HEK293 (cell line): Measurements from ENCODE around the gene MAPT.
"Not testable (repeated sequence)": the region's sequence is repeated elsewhere in the genome, so short reads cannot be mapped to it uniquely, and the experiment has no call there.

ENCODE experiments used
- CTCF ChIA-PET: fragments of 350-600 bp; formaldehyde crosslinking; extraction: SDS; loops from one replicate; lab custom pipeline; 2021; ENCODE audit warnings: antibody characterized with exemption; lab: Yijun Ruan, JAX
- POLR2A ChIA-PET: fragments of 300-600 bp; formaldehyde crosslinking; extraction: SDS; loops from one replicate; lab custom pipeline; 2020; ENCODE audit warnings: antibody characterized with exemption, inconsistent platforms; lab: Yijun Ruan, JAX
- H3K27ac ChIP-seq: fragments of 200-500 bp; sonication (Bioruptor generic); 2 replicates; pipeline ENCODE4 v1.5.1; 2014; ENCODE audit warnings: low read depth, low read length, control low read depth, inconsistent platforms; ENCODE audit errors: extremely low read depth
- H3K36me3 ChIP-seq, 2 experiments: fragments of 200-500 bp in 1 of 2; sonication (Bioruptor generic) in 1 of 2; 1 replicate in 1 of 2; 2 replicates in 1 of 2; pipeline ENCODE4 v1.5.1; 2014 to 2017; ENCODE audit warnings: inconsistent platforms in 2 of 2, low read length in 2 of 2; ENCODE audit not compliant: control insufficient read depth in 2 of 2, insufficient read depth in 1 of 2
- H3K4me1 ChIP-seq: fragments of 200-500 bp; sonication (Bioruptor generic); 2 replicates; pipeline ENCODE4 v1.5.1; 2014; ENCODE audit warnings: mild to moderate bottlenecking, low read length, inconsistent platforms; ENCODE audit not compliant: control insufficient read depth, insufficient read depth
- H3K4me3 ChIP-seq: 2 replicates; pipeline ENCODE4 v1.5.1; 2011; ENCODE audit warnings: low read depth, mild to moderate bottlenecking, control low read depth, low read length, moderate library complexity
- H3K9me3 ChIP-seq: fragments of 200-500 bp; sonication (Bioruptor generic); 2 replicates; pipeline ENCODE4 v1.5.1; 2014; ENCODE audit warnings: low read depth, low read length, inconsistent platforms; ENCODE audit not compliant: control insufficient read depth, insufficient read depth
- HOXD13 ChIP-seq: sonication (generic); formaldehyde crosslinking; IDR thresholded peaks from 2 replicates; pipeline ENCODE4 v1.8.0; 2022; ENCODE audit warnings: missing genetic modification reagents, borderline replicate concordance
- KLF16 ChIP-seq: fragments of 450-650 bp; formaldehyde crosslinking; IDR thresholded peaks from 2 replicates; pipeline ENCODE4 v1.5.1; 2017; ENCODE audit warnings: missing biosample characterization, missing genetic modification characterization
- OSR2 ChIP-seq: fragments of 450-650 bp; formaldehyde crosslinking; IDR thresholded peaks from 2 replicates; pipeline ENCODE4 v1.5.1; 2016; ENCODE audit warnings: missing biosample characterization, missing genetic modification characterization
- SCRT1 ChIP-seq: fragments of 450-650 bp; formaldehyde crosslinking; IDR thresholded peaks from 2 replicates; pipeline ENCODE4 v1.5.1; 2016; ENCODE audit warnings: missing biosample characterization, missing genetic modification characterization, borderline replicate concordance
- ZBTB17 ChIP-seq: fragments of 450-650 bp; formaldehyde crosslinking; IDR thresholded peaks from 2 replicates; pipeline ENCODE4 v1.5.1; 2016; ENCODE audit warnings: missing biosample characterization, missing genetic modification characterization
- ZFP37 ChIP-seq: fragments of 450-650 bp; formaldehyde crosslinking; IDR thresholded peaks from 2 replicates; pipeline ENCODE4 v1.5.1; 2016; ENCODE audit warnings: missing biosample characterization, missing genetic modification characterization
- ZNF121 ChIP-seq: fragments of 450-650 bp; formaldehyde crosslinking; IDR thresholded peaks from 2 replicates; pipeline ENCODE4 v1.5.1; 2016; ENCODE audit warnings: missing biosample characterization, missing genetic modification characterization
- ZNF350 ChIP-seq: fragments of 450-650 bp; formaldehyde crosslinking; IDR thresholded peaks from 2 replicates; pipeline ENCODE4 v1.5.0; 2017; ENCODE audit warnings: missing biosample characterization, mild to moderate bottlenecking, missing genetic modification characterization
- ZNF366 ChIP-seq: fragments of 450-650 bp; formaldehyde crosslinking; conservative IDR thresholded peaks from 2 replicates; pipeline ENCODE4 v1.5.1; 2016; ENCODE audit warnings: missing biosample characterization, missing genetic modification characterization
- ZNF48 ChIP-seq: fragments of 450-650 bp; formaldehyde crosslinking; IDR thresholded peaks from 2 replicates; pipeline ENCODE4 v1.5.1; 2016; ENCODE audit warnings: missing biosample characterization, missing genetic modification characterization
- ZNF600 ChIP-seq: fragments of 450-650 bp; formaldehyde crosslinking; IDR thresholded peaks from 2 replicates; pipeline ENCODE4 v1.5.1; 2016; ENCODE audit warnings: missing biosample characterization, missing genetic modification characterization
- ZNF654 ChIP-seq: fragments of 450-650 bp; formaldehyde crosslinking; IDR thresholded peaks from 2 replicates; pipeline ENCODE4 v1.5.1; 2016; ENCODE audit warnings: low read depth, missing biosample characterization, missing genetic modification characterization
- ZNF768 ChIP-seq: fragments of 450-650 bp; formaldehyde crosslinking; IDR thresholded peaks from 2 replicates; pipeline ENCODE4 v1.5.1; 2018; ENCODE audit warnings: missing biosample characterization, mild to moderate bottlenecking, missing genetic modification characterization
- TF ChIP-seq, protein P1 (sequence below): fragments of 450-650 bp; formaldehyde crosslinking; IDR thresholded peaks from 2 replicates; pipeline ENCODE4 v1.5.1; 2016; ENCODE audit warnings: missing biosample characterization, missing genetic modification characterization
- TF ChIP-seq, protein P2 (sequence below): fragments of 450-650 bp; formaldehyde crosslinking; IDR thresholded peaks from 2 replicates; pipeline ENCODE4 v1.5.1; 2016; ENCODE audit warnings: missing biosample characterization, missing genetic modification characterization, low read depth
- TF ChIP-seq, protein P3 (sequence below): fragments of 450-650 bp; formaldehyde crosslinking; IDR thresholded peaks from 2 replicates; pipeline ENCODE4 v1.5.0; 2017; ENCODE audit warnings: missing biosample characterization, missing genetic modification characterization, borderline replicate concordance
- TF ChIP-seq, protein P4 (sequence below): fragments of 450-650 bp; formaldehyde crosslinking; IDR thresholded peaks from 2 replicates; pipeline ENCODE4 v1.5.1; 2017; ENCODE audit warnings: missing biosample characterization, missing genetic modification characterization

MAPT gene

DNA sequence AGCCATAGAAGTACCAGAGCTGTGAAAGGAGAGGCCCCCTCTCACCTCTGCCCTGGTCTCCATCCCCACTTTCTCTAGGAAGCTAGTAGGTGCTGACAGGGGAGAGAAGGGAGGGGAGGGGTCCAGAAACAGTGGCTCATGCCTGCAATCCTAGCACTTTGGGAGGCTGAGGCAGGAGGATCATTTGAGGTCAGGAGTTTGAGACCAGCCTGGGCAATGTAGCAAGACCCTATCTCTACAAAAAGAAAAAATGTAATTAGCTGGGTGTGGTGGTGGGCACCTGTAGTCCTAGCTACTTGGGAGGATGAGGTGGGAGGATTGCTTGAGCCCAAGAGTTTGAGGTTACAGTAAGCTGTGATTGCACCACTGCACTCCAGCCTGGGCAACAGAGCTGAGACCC lies 42.8 kb downstream of the MAPT start:
- H3K4me3 ChIP-seq, H3K27ac ChIP-seq, H3K36me3 ChIP-seq, POLR2A ChIA-PET, H3K9me3 ChIP-seq: not testable (repeated sequence)
- H3K4me1 ChIP-seq = peaks cover 15% of the 10 kb centered on the region
- TF ChIP-seq ZNF121 (tag by site-specific recombination) = peak; percentile 88
- CTCF ChIA-PET = interaction anchor here (0.6 to 13.2 kb wide), 3 partner anchors 12 to 1799 kb away, joined by 3 to 92 read pairs (median 6); no protein-coding TSS in a partner anchor

DNA sequence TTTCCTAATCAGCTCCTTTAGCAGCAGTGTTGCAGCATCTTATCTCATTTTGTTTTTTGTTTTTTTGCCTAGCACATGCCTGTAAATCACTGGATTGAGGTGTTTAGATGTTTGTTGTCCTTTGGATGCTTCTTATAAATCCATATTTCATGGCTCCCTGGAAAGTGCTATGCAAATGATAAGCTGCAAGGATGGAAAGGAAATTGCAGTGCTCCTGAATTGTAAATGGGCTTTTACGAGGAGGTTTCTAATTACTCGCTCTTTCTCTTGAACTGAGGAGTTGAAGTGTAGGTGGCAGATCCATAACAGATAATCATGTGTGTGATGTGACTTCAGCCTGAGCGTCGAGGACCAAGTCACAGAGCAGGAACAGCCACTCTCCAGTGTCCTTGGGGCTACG lies 45.0 kb downstream of the MAPT start:
- H3K27ac ChIP-seq = no peak overlapping the region
- H3K4me1 ChIP-seq = peaks cover 15% of the 10 kb centered on the region
- H3K9me3 ChIP-seq = no peaks in the 10 kb centered on the region
- H3K36me3 ChIP-seq = no peaks in the 10 kb centered on the region
- POLR2A ChIA-PET = no interaction called here
- TF ChIP-seq OSR2 (peak; percentile 54), ZNF654 (no peak), ZNF48 (tag by site-specific recombination) (no peak), ZFP37 (no peak), ZBTB17 (peak; percentile 59), ZNF600 (tag by site-specific recombination) (peak; percentile 85), SCRT1 (tag by site-specific recombination) (no peak)
- no peak overlapping the region for H3K4me3 ChIP-seq
- CTCF ChIA-PET = interaction anchor here (1.1 to 13.2 kb wide), 3 partner anchors 9 to 555 kb away, joined by 4 to 92 read pairs (median 4); no protein-coding TSS in a partner anchor

DNA sequence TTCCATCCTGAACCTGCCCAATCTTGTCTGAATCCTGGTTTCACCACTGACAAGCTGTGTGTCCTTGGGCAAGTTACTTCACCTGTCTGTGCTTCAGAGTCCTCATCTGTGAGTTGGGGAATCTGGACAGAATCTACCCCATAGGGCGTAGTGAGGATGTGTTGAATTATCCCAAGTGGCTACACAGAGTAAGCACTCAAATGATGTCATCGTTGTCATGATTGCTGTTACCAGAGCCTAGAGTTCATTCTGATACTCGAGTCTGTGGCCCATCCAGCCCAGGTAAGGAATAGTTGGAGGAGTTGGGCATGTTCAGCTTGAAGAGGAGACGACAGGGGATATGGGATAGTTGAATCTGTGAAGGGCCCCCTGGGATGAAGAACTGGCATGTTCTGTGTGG lies 45.9 kb downstream of the MAPT start:
- Histone ChIP-seq H3K27ac (no peak overlapping the region), H3K36me3 (no peaks in the 10 kb centered on the region), H3K9me3 (no peaks in the 10 kb centered on the region), H3K4me1 (peaks cover 15% of the 10 kb centered on the region), H3K4me3 (no peak overlapping the region)
- CTCF ChIA-PET = interaction anchor here (1.1 to 13.2 kb wide), 3 partner anchors 9 to 556 kb away, joined by 4 to 92 read pairs (median 4); partner anchors contain the start of gene MAPT
- TF ChIP-seq, protein P1, sequence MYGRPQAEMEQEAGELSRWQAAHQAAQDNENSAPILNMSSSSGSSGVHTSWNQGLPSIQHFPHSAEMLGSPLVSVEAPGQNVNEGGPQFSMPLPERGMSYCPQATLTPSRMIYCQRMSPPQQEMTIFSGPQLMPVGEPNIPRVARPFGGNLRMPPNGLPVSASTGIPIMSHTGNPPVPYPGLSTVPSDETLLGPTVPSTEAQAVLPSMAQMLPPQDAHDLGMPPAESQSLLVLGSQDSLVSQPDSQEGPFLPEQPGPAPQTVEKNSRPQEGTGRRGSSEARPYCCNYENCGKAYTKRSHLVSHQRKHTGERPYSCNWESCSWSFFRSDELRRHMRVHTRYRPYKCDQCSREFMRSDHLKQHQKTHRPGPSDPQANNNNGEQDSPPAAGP = no peak
- TF ChIP-seq, protein P2, sequence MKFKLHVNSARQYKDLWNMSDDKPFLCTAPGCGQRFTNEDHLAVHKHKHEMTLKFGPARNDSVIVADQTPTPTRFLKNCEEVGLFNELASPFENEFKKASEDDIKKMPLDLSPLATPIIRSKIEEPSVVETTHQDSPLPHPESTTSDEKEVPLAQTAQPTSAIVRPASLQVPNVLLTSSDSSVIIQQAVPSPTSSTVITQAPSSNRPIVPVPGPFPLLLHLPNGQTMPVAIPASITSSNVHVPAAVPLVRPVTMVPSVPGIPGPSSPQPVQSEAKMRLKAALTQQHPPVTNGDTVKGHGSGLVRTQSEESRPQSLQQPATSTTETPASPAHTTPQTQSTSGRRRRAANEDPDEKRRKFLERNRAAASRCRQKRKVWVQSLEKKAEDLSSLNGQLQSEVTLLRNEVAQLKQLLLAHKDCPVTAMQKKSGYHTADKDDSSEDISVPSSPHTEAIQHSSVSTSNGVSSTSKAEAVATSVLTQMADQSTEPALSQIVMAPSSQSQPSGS = peak; percentile 87
- TF ChIP-seq ZNF768 (tag by site-specific recombination) = 0 out of 2 replicates have a peak, but pooled peaks have one; percentile 28
- POLR2A ChIA-PET = no interaction called here

DNA sequence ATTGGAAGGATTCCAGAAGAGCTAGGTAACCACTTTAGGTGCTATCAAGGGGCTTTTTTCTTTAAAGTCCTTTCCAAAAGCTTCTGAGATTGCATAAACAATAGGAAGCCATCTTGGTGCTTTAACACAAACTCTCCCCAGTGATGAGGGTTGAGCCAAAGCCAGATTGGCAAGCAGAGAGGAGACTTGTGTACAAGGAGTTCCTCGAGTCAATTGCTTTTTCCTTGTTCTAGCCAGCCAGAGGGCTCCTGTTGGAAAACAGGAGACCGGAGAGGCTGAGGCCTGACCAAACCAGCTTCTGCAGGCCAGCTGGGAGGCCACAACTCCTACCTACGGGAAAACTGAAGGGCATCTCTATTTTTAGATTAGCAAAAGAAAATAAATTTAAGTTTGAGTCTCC lies 46.5 kb downstream of the MAPT start:
- H3K36me3 ChIP-seq = no peaks in the 10 kb centered on the region
- ChIA-PET CTCF (interaction anchor here (1.4 to 13.2 kb wide), 2 partner anchors 8 to 47 kb away, joined by 4 to 92 read pairs; partner anchors contain the start of gene MAPT), POLR2A (no interaction called here)
- H3K27ac ChIP-seq = no peak overlapping the region
- peaks cover 15% of the 10 kb centered on the region for H3K4me1 ChIP-seq
- H3K4me3 ChIP-seq = no peak overlapping the region
- 0 out of 2 replicates have a peak, but pooled peaks have one; percentile 14 for TF ChIP-seq ZBTB17
- no peak for TF ChIP-seq ZNF350
- H3K9me3 ChIP-seq = no peaks in the 10 kb centered on the region

DNA sequence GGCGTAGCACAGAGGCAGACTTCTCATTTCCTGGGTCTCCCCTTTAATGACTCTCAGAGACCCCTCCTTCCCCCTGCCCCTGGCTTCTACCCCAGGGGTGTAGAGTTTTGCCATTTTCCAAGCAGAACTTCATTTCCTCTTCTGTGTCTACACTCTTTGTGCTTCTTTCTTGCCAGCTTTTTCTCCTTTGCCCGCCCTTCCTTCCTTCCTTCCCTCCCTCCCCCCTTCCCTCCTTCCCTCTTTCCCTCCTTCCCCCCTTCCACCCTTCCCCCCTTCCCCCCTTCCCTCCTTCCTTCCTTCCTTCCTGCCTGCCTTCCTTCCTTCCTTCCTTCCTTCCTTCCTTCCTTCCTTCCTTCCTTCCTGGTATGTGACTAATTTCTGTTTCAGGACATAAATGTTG lies 47.0 kb downstream of the MAPT start:
- ChIA-PET CTCF (no interaction called here), POLR2A (no interaction called here)
- no peaks in the 10 kb centered on the region for H3K9me3 ChIP-seq
- TF ChIP-seq KLF16 (tag by site-specific recombination) (no peak), ZNF366 (tag by site-specific recombination) (peak; percentile 64), HOXD13 (CRISPR knock-in tag) (no peak)
- TF ChIP-seq, protein P3, sequence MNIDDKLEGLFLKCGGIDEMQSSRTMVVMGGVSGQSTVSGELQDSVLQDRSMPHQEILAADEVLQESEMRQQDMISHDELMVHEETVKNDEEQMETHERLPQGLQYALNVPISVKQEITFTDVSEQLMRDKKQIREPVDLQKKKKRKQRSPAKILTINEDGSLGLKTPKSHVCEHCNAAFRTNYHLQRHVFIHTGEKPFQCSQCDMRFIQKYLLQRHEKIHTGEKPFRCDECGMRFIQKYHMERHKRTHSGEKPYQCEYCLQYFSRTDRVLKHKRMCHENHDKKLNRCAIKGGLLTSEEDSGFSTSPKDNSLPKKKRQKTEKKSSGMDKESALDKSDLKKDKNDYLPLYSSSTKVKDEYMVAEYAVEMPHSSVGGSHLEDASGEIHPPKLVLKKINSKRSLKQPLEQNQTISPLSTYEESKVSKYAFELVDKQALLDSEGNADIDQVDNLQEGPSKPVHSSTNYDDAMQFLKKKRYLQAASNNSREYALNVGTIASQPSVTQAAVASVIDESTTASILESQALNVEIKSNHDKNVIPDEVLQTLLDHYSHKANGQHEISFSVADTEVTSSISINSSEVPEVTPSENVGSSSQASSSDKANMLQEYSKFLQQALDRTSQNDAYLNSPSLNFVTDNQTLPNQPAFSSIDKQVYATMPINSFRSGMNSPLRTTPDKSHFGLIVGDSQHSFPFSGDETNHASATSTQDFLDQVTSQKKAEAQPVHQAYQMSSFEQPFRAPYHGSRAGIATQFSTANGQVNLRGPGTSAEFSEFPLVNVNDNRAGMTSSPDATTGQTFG = no peak
- TF ChIP-seq, protein P4, sequence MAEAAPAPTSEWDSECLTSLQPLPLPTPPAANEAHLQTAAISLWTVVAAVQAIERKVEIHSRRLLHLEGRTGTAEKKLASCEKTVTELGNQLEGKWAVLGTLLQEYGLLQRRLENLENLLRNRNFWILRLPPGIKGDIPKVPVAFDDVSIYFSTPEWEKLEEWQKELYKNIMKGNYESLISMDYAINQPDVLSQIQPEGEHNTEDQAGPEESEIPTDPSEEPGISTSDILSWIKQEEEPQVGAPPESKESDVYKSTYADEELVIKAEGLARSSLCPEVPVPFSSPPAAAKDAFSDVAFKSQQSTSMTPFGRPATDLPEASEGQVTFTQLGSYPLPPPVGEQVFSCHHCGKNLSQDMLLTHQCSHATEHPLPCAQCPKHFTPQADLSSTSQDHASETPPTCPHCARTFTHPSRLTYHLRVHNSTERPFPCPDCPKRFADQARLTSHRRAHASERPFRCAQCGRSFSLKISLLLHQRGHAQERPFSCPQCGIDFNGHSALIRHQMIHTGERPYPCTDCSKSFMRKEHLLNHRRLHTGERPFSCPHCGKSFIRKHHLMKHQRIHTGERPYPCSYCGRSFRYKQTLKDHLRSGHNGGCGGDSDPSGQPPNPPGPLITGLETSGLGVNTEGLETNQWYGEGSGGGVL = peak; percentile 19; the same call in 1 of the 2 replicates
- no peak overlapping the region for H3K27ac ChIP-seq
- no peak overlapping the region for H3K4me3 ChIP-seq
- H3K36me3 ChIP-seq = no peaks in the 10 kb centered on the region
- peaks cover 11% of the 10 kb centered on the region for H3K4me1 ChIP-seq
